Measurements from ENCODE around the gene NSMCE4A.
"Not testable (repeated sequence)": the region's sequence is repeated elsewhere in the genome, so short reads cannot be mapped to it uniquely, and the experiment has no call there.

NSMCE4A gene
- long read RNA-seq, donor 1, transcript NSMCE4A-202 (11 exons, 1,394 nt), result major isoform, 29 of 42 reads
- long read RNA-seq, donor 1, partial matches to known transcripts, result 8 of 42 reads
- long read RNA-seq, donor 1, other reads (novel, unspliced or antisense), result 0 of 42 reads
- long read RNA-seq, donor 2, transcript NSMCE4A-202 (11 exons, 1,394 nt), result major isoform, 19 of 22 reads
- long read RNA-seq, donor 2, partial matches to known transcripts, result 0 of 22 reads
- long read RNA-seq, donor 2, other reads (novel, unspliced or antisense), result 0 of 22 reads
- long read RNA-seq, donor 3, transcript NSMCE4A-202 (11 exons, 1,394 nt), result major isoform, 11 of 14 reads
- long read RNA-seq, donor 3, partial matches to known transcripts, result 0 of 14 reads
- long read RNA-seq, donor 3, other reads (novel, unspliced or antisense), result 0 of 14 reads
- long read RNA-seq, donor 4, transcript NSMCE4A-202 (11 exons, 1,394 nt), result major isoform, 21 of 26 reads
- long read RNA-seq, donor 4, partial matches to known transcripts, result 0 of 26 reads
- long read RNA-seq, donor 4, other reads (novel, unspliced or antisense), result 0 of 26 reads
- long read RNA-seq, donor 5, transcript NSMCE4A-208 (2 exons, 643 nt), result minor isoform, 6 of 26 reads
- long read RNA-seq, donor 5, transcript NSMCE4A-202 (11 exons, 1,394 nt), result major isoform, 20 of 26 reads
- long read RNA-seq, donor 5, partial matches to known transcripts, result 0 of 26 reads
- long read RNA-seq, donor 5, other reads (novel, unspliced or antisense), result 0 of 26 reads
- long read RNA-seq, donor 6, transcript NSMCE4A-202 (11 exons, 1,394 nt), result major isoform, 15 of 25 reads
- long read RNA-seq, donor 6, partial matches to known transcripts, result 6 of 25 reads
- long read RNA-seq, donor 6, other reads (novel, unspliced or antisense), result 0 of 25 reads
- long read RNA-seq, donor 7, transcript NSMCE4A-202 (11 exons, 1,394 nt), result major isoform, 34 of 38 reads
- long read RNA-seq, donor 7, partial matches to known transcripts, result 0 of 38 reads
- long read RNA-seq, donor 7, other reads (novel, unspliced or antisense), result 0 of 38 reads
- long read RNA-seq, donor 8, transcript NSMCE4A-202 (11 exons, 1,394 nt), result major isoform, 20 of 23 reads
- long read RNA-seq, donor 8, partial matches to known transcripts, result 0 of 23 reads
- long read RNA-seq, donor 8, other reads (novel, unspliced or antisense), result 0 of 23 reads

GRCh38 chr10:121974535-121975294 is at the start of gene NSMCE4A:
Gene NSMCE4A (minus strand): TSS chr10:121975217. CDS start chr10:121975165, 52 bp downstream.
- peak; percentile 96 for DNase-seq

GRCh38 chr10:122023257-122023656 is 48.2 kb upstream of the NSMCE4A start:
- not testable (repeated sequence) for DNase-seq

- no peak for DNase-seq
Observed at GRCh38 chr10:122022276-122022675, 47.3 kb upstream of the NSMCE4A start.

- no peak for DNase-seq
Observed at GRCh38 chr10:122021828-122022227, 46.8 kb upstream of the NSMCE4A start.

GRCh38 chr10:122021379-122021778 is 46.4 kb upstream of the NSMCE4A start:
- no peak for DNase-seq

GRCh38 chr10:122020226-122020625 is 45.2 kb upstream of the NSMCE4A start:
- DNase-seq, result no peak

- peak; percentile 71 for DNase-seq
Observed at GRCh38 chr10:122019414-122019975, 44.5 kb upstream of the NSMCE4A start.

- DNase-seq, result peak; percentile 67
Observed at GRCh38 chr10:122018951-122019413, 44.0 kb upstream of the NSMCE4A start.

- no peak for DNase-seq
Observed at GRCh38 chr10:122018491-122018890, 43.5 kb upstream of the NSMCE4A start.

GRCh38 chr10:122017926-122018325 is 42.9 kb upstream of the NSMCE4A start:
- not testable (repeated sequence) for DNase-seq

- no peak for DNase-seq
Observed at GRCh38 chr10:122014652-122015248, 39.7 kb upstream of the NSMCE4A start.

GRCh38 chr10:122013311-122013780 is 38.3 kb upstream of the NSMCE4A start:
- DNase-seq, result no peak

GRCh38 chr10:122012731-122013130 is 37.7 kb upstream of the NSMCE4A start:
- no peak for DNase-seq

GRCh38 chr10:122010405-122011050 is 35.5 kb upstream of the NSMCE4A start:
- no peak for DNase-seq

GRCh38 chr10:122007415-122007814 is 32.4 kb upstream of the NSMCE4A start:
- no peak for DNase-seq

- no peak for DNase-seq
Observed at GRCh38 chr10:122001698-122002097, 26.7 kb upstream of the NSMCE4A start.

- no peak for DNase-seq
Observed at GRCh38 chr10:121999301-121999700, 24.3 kb upstream of the NSMCE4A start.

GRCh38 chr10:121998462-121998861 is 23.4 kb upstream of the NSMCE4A start:
- no peak for DNase-seq

- DNase-seq, result peak; percentile 45
Observed at GRCh38 chr10:121994429-121994941, 19.5 kb upstream of the NSMCE4A start.

GRCh38 chr10:121991727-121992126 is 16.7 kb upstream of the NSMCE4A start:
- DNase-seq, result not testable (repeated sequence)
